GM03348 (cell line): Measurements from ENCODE around the gene PKD1.
"Not testable (repeated sequence)": the region's sequence is repeated elsewhere in the genome, so short reads cannot be mapped to it uniquely, and the experiment has no call there.

Experiments
- DNase-seq: peaks from one replicate; pipeline ENCODE4 v3.0.0; 2012; ENCODE audit warnings: low spot score

PKD1 gene

GRCh38 chr16:2107121-2107790, 28.4 kb downstream of the PKD1 start:
- DNase-seq, result peak; percentile 65

DNA sequence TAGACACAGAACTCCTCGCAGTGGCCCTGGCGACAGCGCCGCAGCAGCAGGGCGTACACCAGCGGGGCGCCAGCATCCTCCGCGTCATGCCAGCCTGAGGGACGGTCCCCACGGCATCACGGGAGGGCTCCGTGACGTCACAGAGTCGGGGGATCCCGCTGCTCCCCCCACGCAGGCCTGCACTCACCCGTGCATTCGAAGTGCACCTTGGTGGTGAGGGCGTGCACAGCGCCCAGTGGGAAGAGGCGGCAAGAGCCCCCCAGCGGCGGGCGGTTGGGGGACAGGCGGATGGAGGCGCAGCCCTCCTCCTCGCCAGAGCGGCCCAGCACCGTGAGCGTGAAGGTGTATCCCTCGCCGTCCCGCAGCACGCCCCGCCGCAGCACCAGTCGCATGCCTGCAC, 29.5 kb downstream of the PKD1 start:
- not testable (repeated sequence) for DNase-seq

DNA sequence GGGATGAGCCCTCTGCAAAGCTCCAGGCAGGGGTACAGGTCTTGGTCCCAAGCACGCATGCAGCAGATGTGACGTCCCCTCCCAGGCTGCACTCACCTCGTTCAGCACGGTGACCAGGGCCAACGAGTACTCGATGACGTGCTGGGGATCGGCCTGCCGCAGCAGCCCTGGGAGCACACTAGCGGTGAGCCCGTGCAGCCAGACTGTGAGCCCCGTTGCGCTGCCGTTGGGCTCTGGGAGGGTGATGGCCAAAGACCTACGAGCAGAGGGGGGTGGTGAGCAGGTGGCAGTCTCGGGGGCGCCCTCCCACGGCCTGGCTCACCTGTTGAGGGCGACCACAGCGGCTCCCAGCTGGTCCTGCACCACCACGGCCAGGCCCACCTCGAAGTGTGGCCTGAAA, 29.9 kb downstream of the PKD1 start:
- DNase-seq, result not testable (repeated sequence)

GRCh38 chr16:2105291-2105690, 30.4 kb downstream of the PKD1 start:
- DNase-seq, result not testable (repeated sequence)

DNA sequence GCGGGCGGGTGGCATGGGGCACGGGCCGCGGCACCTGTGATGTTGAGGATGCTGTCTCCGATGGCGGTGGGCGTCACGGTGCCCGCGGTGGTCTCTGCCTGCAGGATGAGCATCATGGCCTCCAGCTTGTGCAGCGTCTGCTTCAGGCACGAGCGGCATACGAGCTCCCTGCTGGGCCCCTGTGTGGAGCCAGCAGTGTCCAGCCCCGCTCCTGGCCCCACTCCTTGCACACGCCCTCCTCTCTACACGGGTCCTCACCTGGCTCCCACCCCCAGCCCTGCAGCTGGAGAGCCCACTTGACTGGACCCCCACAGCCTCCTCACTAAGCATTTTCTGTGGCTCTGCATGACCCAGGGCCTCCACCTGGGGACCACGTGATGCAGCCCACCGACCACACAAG, 31.2 kb downstream of the PKD1 start:
- DNase-seq, result not testable (repeated sequence)

DNA sequence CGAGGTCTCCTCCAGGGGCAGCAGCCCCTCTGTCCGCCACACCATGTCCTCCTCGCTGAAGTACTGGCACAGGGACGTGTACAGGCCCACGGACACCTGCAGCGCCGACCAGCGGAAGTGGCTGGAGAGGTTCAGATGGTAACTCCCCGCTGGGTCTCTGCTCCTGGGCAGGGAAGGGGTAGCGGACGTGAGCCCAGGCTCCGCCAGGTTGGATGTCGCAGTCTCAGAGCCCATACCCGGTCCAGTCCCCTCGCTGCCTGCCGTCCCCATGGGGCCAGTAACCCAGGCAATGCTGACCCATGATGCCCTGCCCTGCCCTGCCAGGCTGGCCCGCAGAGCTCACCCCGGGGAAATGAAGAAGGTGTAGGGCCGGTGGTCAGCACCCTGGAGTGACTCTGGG, 33.2 kb downstream of the PKD1 start:
- no peak for DNase-seq

DNA sequence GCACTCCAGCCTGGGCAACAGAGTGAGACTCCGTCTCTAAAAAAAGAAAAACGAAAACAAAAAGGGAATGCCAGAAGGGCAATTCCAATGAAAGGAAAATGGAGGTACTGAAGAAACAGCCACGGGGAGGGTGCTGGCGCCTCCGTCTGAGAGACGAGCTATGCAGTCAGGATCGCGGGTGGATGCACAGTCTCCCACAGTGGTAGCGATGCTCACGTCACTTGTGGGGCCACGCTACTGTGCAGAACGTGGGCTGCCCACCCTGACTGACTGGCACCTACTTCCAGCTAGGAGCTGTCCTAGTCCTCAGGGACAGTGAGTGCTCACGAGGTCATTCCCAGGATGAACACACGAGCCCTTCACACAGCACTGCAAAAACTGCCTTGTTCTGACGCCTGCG, 34.1 kb downstream of the PKD1 start:
- not testable (repeated sequence) for DNase-seq

GRCh38 chr16:2097689-2098088, 38.0 kb downstream of the PKD1 start:
- DNase-seq, result not testable (repeated sequence)

GRCh38 chr16:2096853-2097595, 38.7 kb downstream of the PKD1 start:
- DNase-seq, result peak; percentile 11

GRCh38 chr16:2095918-2096582, 39.6 kb downstream of the PKD1 start:
- DNase-seq, result peak; percentile 3

DNA sequence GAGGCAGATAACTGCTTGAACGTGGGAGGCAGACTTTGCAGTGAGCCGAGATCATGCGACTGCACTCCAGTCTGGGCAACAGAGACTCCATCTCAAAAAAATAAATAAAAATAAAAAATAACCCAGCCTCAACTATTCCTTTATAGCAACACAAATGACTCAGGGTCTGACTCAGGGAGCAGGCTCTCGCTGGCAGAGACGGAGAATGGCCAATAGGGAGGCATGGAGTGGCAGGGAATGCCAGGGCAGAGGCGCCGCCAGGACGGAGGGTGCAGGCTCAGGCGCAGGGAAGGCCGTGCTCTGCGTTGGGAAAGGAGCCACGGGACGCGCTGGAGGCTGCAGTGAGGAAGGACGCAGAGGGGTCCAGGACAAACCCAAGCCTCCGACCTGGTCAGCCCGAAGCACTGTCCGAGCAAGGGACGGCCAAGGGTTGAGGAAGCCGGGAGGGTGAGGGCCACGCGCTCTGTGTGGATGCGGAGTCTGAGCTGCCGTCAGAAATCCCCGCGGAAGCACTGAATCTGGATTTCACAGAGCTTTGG, 40.3 kb downstream of the PKD1 start:
- no peak for DNase-seq

GRCh38 chr16:2093793-2094192, 41.9 kb downstream of the PKD1 start:
- DNase-seq, result no peak

- DNase-seq, result no peak
Observed at GRCh38 chr16:2092866-2093265, 42.8 kb downstream of the PKD1 start.

DNA sequence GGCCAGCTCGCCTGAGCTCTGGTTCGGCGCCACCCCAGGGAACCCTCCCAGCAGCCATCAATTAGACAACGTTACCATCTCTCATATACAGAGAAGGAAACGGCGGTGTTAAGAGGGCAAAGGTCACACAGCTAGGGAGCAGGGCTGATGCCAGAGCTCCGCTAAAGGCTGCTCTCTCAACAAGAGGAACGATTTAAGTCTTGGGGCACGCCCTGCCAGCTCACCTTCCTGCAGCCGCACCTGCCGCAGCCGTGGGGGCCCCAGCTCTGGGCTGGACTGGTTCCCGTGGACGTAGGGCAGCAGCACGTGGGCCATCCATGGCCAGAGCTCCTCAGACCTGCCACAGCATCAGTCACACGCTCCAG, 43.5 kb downstream of the PKD1 start:
- peak; percentile 9 for DNase-seq

DNA sequence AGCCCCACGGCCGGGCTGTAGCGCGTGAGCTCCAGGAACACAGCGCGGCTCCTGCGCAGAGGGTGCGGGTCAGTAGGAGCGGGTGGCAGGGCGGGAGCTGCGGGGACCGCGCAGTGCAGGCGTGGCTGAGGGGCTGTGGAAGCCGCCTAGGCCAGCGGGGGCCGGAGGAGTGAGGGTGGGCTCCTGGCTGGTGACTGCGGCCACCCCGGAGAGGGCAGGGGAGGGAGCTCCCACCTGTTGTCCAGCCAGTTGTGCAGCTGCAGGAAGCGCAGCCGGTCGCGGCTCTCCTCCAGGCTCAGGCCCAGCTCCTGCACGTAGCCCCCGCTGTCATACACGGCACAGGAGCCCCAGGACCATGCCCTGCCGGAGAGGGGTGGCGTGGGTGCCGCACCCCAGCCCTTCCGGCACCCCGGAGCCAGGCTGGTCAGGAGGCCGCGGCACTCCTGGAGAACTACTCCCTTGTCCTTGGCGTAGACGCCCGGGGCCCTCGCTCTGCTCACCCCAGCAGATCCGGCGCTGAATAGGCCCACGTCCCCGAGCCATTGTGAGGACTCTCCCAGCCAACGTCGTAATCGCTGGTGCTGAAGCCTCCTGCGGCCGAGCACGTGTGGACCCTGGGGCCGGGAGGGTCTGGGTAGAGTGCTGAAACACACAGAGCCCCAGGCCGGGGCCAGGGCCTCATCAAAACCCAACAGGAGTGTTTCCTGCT, 44.0 kb downstream of the PKD1 start:
- DNase-seq, result peak; percentile 11

GRCh38 chr16:2090777-2091546, 44.7 kb downstream of the PKD1 start:
- peak; percentile 78 for DNase-seq

DNA sequence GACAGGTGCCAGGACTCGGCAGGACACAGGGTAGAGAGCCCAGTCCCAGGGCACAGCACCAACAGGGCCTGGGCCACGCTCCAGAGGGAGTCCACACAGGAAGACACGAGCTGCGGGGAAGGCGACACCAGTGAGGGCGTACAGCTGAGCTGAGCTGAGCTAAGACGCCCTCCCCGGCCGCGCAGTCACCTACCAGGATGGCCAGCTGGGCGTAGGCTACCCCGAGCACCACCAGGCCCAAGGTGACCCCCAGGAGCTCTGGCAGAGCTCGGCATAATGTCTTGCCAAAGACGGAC, 45.3 kb downstream of the PKD1 start:
- no peak for DNase-seq

DNA sequence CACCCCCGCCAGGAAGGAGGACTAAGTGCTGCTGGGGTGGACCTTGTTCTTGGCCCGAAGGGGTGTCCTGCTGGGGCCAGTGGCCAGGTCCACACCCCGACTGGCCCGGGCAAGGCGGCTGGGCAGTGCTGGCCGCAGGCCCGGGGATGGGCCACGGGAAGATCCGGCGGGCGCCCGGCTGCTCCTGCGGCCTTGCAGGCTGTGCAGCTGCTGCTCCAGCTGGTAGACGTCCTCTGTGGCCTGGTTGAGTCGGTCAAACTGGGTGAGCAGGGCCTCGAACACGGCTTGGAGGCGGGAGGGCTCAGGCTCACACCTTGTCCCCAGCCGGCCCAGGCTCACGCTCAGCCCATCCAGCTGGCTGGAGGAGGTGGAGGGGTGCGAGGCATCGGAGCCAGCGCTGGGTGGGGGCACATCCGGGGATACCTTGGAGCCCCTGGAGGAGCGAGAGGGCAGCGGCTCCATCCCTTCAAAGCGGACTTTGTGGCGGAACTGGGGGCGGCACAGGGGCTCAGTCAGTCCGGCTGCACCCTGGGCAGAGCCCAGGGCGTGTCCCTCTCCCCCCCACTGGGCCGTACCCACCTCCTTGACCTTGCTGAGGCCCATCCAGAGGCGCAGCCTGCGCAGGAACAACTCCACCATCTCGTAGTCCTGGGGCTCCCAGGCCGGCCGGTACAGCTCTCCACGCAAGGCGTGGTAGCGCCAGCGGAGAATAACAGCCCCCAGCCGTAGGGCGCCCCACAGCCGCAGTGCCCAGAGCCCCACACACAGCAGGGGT, 45.8 kb downstream of the PKD1 start:
- DNase-seq, result no peak

GRCh38 chr16:2088759-2089358, 46.8 kb downstream of the PKD1 start:
- no peak for DNase-seq
